Measurements from ENCODE around the gene ZNF384.

GRCh38 chr12:6635856-6636531 lies 53.2 kb downstream of the ZNF384 start, which contains the start of gene LPAR5:
- TF ChIP-seq EZH2 (IDR thresholded peaks at IDR 0.05; ENCODE audit: low read length) (no peak), CTCF (optimal IDR thresholded peaks at IDR 0.05 in 1 of 3, IDR thresholded peaks at IDR 0.05 in 1 of 3, conservative IDR thresholded peaks at IDR 0.05 in 1 of 3; ENCODE audit: extremely low read depth in 1 of 3, insufficient read depth in 2 of 3, low read length in 3 of 3) (no peak)
